Body of pancreas (tissue), 4 donors: ENCODE data around the gene ZNF429. TPM values are rescaled to one million over a fixed set of nuclear protein-coding genes. Genes with fewer than 3 reads are reported as not detected.
"Not testable (repeated sequence)": the region's sequence is repeated elsewhere in the genome, so short reads cannot be mapped to it uniquely, and the experiment has no call there.

Experiments used
- ATAC-seq: fragments of 150-250 bp; one replicate; pipeline ENCODE4 v1.9.1; 2016
- DNase-seq, 4 donors: peaks; one replicate each; pipeline ENCODE4 v3.0.0-alpha.2; 2019
- H3K27ac ChIP-seq, 4 donors: fragments of 200-600 bp; sonication (generic); 1 replicate in 3 of 4; 2 replicates in 1 of 4; pipeline versions ENCODE4 v1.5.1 to v1.6.1; 2016 to 2019; ENCODE audit warnings: mild to moderate bottlenecking in 1 of 4, mixed read lengths in 1 of 4, moderate library complexity in 1 of 4
- H3K27me3 ChIP-seq, 2 donors: fragments of 200-600 bp; sonication (generic); one replicate each; pipeline ENCODE4 v1.6.0; 2016; ENCODE audit warnings: mild to moderate bottlenecking in 1 of 2
- H3K36me3 ChIP-seq, 2 donors: fragments of 200-600 bp; sonication (generic); replicated peaks in 1 of 2; 2 replicates each; pipeline ENCODE4 v1.5.1; 2016; ENCODE audit warnings: low read depth in 2 of 2; ENCODE audit not compliant: insufficient read depth in 1 of 2
- H3K4me1 ChIP-seq: fragments of 200-600 bp; sonication (generic); one replicate; pipeline ENCODE4 v1.6.0; 2016
- H3K4me3 ChIP-seq, 2 donors: fragments of 200-600 bp; sonication (generic); 1 replicate in 1 of 2; 2 replicates in 1 of 2; pipeline ENCODE4 v1.5.1; 2016 to 2019
- H3K9me3 ChIP-seq, 3 donors: fragments of 200-600 bp; sonication (generic); 1 replicate in 2 of 3; 2 replicates in 1 of 3; pipeline ENCODE4 v1.5.1; 2016
- POLR2A ChIP-seq, 3 donors: fragments of 450-650 bp; IDR thresholded peaks; one replicate each; pipeline ENCODE4 v1.6.1; 2016; ENCODE audit warnings: antibody characterized with exemption in 3 of 3, mild to moderate bottlenecking in 2 of 3
- WGBS, 2 donors: methylation state at CpG; one replicate each; pipeline ENCODE4 v1.1.5; 2017; 5-methylcytosine and 5-hydroxymethylcytosine counted together
- intact Hi-C: fragments of 100-400 bp; cut with DNase I; formaldehyde crosslinking; loops from one replicate; pipeline ENCODE4 v1.15.1; 2023
- total RNA-seq, 2 donors: library from RNA; depleted of rRNA; stranded (reverse); fragments of >200 nt; gene quantifications; one replicate each; pipeline ENCODE4 v1.1.0, GENCODE V29; 2016
- TF ChIP-seq, protein P1 (sequence below), 7 experiments: fragments of 450-650 bp in 4 of 7; fragments of 200-600 bp in 3 of 7; sonication (generic) in 3 of 7; IDR thresholded peaks; one replicate each; pipeline ENCODE4 v1.5.1; 2016 to 2019; ENCODE audit warnings: antibody characterized with exemption in 7 of 7

The ZNF429 gene
- total RNA-seq, 2 donors from 2014 or later: 21.5 to 55.7 TPM

DNA sequence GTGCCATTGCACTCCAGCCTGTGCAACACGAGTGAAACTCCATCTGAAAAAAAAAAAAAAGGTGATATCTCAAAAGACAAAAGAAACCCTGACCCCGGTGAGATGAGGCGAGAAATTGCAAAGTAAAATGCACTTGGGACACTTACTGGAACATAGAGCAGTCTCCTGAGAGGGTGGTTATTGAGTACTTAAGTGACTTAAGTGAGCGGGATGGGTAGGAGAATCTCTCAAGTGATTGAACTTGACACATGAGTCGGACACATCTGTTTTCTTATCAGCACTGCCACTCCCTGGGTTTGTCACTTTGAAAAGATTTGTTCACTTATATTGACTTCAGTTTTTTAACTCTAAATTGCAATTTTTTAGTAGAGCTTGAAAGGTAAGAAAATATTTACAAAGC lies 2.8 kb downstream of the ZNF429 start:
- TF ChIP-seq, protein P1, sequence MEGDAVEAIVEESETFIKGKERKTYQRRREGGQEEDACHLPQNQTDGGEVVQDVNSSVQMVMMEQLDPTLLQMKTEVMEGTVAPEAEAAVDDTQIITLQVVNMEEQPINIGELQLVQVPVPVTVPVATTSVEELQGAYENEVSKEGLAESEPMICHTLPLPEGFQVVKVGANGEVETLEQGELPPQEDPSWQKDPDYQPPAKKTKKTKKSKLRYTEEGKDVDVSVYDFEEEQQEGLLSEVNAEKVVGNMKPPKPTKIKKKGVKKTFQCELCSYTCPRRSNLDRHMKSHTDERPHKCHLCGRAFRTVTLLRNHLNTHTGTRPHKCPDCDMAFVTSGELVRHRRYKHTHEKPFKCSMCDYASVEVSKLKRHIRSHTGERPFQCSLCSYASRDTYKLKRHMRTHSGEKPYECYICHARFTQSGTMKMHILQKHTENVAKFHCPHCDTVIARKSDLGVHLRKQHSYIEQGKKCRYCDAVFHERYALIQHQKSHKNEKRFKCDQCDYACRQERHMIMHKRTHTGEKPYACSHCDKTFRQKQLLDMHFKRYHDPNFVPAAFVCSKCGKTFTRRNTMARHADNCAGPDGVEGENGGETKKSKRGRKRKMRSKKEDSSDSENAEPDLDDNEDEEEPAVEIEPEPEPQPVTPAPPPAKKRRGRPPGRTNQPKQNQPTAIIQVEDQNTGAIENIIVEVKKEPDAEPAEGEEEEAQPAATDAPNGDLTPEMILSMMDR (IDR thresholded peaks at IDR 0.05): no peak
- no peak for TF ChIP-seq POLR2A (IDR thresholded peaks at IDR 0.05)

DNA sequence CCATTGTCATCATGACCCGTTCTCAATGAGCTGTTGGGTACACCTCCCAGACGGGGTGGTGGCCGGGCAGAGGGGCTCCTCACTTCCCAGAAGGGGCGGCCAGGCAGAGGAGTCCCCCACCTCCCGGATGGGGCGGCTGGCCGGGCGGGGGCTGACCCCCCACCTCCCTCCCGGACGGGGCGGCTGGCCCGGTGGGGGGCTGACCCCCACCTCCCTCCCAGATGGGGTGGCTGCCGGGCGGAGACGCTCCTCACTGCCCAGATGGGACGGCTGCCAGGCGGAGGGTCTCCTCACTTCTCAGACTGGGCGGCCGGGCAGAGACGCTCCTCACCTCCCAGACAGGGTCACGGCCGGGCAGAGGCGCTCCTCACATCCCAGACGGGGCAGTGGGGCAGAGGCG lies 5.7 kb downstream of the ZNF429 start:
- intact Hi-C loops, H3K27ac ChIP-seq, H3K27me3 ChIP-seq, ATAC-seq, H3K36me3 ChIP-seq, DNase-seq, H3K9me3 ChIP-seq, H3K4me3 ChIP-seq: not testable (repeated sequence)
- 84% methylated on average over 7 of the region's 25 CpGs; no CpG with 5 or more reads in 1 of the 2 donors for WGBS, 2 donors
- peaks cover 14% of the 10 kb centered on the region for H3K4me1 ChIP-seq

More for the DNA sequence above, 2.8 kb downstream of the ZNF429 start:
- peaks cover 21% of the 10 kb centered on the region for H3K4me1 ChIP-seq
- H3K27me3 ChIP-seq: no peaks in the 10 kb centered on the region
- DNase-seq (no peak), ATAC-seq (no peak)
- no peaks in the 10 kb centered on the region for H3K36me3 ChIP-seq
- no peak overlapping the region for H3K4me3 ChIP-seq
- intact Hi-C loops: no loop called here
- H3K27ac ChIP-seq: no peak overlapping the region
- 57 to 81% methylated on average over 5 of the region's 5 CpGs for whole genome bisulfite sequencing, 2 donors
- no peaks in the 10 kb centered on the region for H3K9me3 ChIP-seq

DNA sequence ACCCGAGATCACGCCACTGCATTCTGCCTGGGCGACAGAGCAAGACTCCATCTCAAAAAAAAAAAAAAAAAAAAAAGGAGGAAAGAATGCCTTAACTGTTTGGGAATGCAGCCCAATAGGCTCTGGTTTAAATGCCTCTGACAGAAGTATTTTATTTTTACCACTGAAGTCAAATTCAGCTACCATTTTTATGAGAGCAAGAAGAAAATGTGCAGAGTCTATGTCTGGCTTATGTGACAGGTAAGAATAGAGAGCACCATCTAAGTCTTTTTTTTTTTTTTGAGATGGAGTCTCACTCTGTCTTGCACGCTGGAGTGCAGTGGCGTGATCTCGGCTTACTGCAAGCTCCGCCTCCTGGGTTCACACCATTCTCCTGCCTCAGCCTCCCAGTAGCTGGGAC lies 7.2 kb downstream of the ZNF429 start:
- H3K4me3 ChIP-seq, H3K4me1 ChIP-seq, H3K27me3 ChIP-seq, ATAC-seq, intact Hi-C loops, H3K27ac ChIP-seq, DNase-seq, H3K9me3 ChIP-seq, H3K36me3 ChIP-seq: not testable (repeated sequence)
- 96 to 97% methylated on average over 7 of the region's 7 CpGs for WGBS, 2 donors

DNA sequence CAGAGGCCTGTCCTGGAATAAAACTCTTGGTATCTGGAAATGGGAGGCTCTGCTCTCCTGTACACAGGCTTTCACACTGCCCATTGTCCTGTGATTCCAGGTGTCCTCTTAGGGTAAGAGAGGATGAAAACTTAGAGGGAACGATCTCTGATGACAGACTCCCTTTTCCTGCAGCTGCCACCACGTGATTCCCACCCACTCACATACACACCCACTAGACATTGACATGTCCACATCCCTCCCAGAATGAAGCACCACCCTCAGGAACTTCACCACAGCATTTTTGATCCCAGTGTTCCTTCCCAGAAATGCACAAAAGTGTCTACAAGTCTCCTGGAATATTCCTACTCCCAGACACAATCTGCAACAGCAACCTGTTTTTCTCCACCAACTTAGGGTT lies 8.2 kb downstream of the ZNF429 start:
- ATAC-seq: no peak
- Histone ChIP-seq H3K9me3 (peaks cover 0 to 10% (median 0%) of the 10 kb centered on the region in 3 donors), H3K4me3 (no peak overlapping the region)

DNA sequence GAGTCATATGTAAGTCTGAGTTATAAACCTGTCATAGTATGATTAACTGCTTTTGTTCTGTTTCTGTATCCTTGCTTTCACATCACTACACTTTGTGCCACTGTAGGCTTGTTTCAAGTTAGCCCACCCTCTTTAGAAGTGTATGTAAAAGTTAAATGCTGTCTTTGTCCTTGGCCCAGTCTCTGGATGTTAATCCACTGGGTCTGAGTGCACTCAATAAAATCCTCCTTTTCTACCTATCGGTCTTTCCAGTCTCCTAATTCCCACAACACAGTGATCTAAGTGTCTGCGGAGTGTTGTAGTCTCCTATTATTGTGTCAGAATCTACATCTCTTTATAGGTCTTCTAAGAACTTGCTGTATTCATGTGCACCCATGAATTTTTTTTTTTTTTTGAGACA lies 14.1 kb downstream of the ZNF429 start:
- H3K4me3 ChIP-seq: no peak overlapping the region
- ATAC-seq (no peak), DNase-seq (no peak)
- intact Hi-C loops: no loop called here
- H3K36me3 ChIP-seq: peaks cover 11 to 30% of the 10 kb centered on the region in 2 donors
- no peaks in the 10 kb centered on the region for H3K27me3 ChIP-seq
- peaks cover 0 to 23% (median 6%) of the 10 kb centered on the region in 3 donors for H3K9me3 ChIP-seq
- 92 to 100% methylated on average over 2 of the region's 2 CpGs for WGBS, 2 donors
- H3K4me1 ChIP-seq: no peaks in the 10 kb centered on the region
- H3K27ac ChIP-seq: no peak overlapping the region
- no peak for TF ChIP-seq POLR2A (IDR thresholded peaks at IDR 0.05)
- TF ChIP-seq, protein P1 (IDR thresholded peaks at IDR 0.05): no peak

More for the DNA sequence above, 8.2 kb downstream of the ZNF429 start:
- intact Hi-C loops: no loop called here
- Histone ChIP-seq H3K36me3 (peaks cover 0 to 3% of the 10 kb centered on the region in 2 donors), H3K4me1 (no peaks in the 10 kb centered on the region), H3K27ac (no peak overlapping the region), H3K27me3 (no peaks in the 10 kb centered on the region)
- TF ChIP-seq, protein P1 (IDR thresholded peaks at IDR 0.05): no peak
- TF ChIP-seq POLR2A (IDR thresholded peaks at IDR 0.05): no peak
- DNase-seq: no peak
- 72 to 75% methylated on average over 2 of the region's 2 CpGs for WGBS, 2 donors

DNA sequence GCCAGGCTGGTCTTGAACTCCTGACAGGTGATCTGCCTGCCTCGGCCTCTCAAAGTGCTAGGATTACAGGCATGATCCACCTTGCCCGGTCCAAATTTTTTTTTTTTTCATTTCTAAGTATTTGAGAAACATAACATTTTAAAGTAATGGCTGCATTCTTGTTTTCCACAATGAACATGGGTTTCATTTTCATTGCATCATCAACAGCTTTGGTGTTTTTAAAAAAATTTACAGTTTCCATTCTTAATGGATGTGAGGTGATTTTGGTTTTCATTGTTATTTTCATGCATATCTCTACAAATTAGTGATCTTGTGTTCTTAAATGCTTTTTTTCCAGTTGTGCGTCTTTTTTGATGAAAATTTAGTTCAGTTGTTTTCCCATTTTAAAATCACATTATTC lies 27.5 kb downstream of the ZNF429 start:
- Histone ChIP-seq H3K9me3 (peaks cover 0 to 44% (median 0%) of the 10 kb centered on the region in 3 donors), H3K4me1 (no peaks in the 10 kb centered on the region), H3K27me3 (no peaks in the 10 kb centered on the region), H3K4me3 (no peak overlapping the region), H3K36me3 (peaks cover 22 to 40% of the 10 kb centered on the region in 2 donors), H3K27ac (no peak overlapping the region)
- DNase-seq (no peak), ATAC-seq (no peak)
- TF ChIP-seq, protein P1 (IDR thresholded peaks at IDR 0.05): no peak
- no peak for TF ChIP-seq POLR2A (IDR thresholded peaks at IDR 0.05)
- WGBS, 2 donors: 94 to 100% methylated on average over 3 of the region's 3 CpGs
- intact Hi-C loops: no loop called here

DNA sequence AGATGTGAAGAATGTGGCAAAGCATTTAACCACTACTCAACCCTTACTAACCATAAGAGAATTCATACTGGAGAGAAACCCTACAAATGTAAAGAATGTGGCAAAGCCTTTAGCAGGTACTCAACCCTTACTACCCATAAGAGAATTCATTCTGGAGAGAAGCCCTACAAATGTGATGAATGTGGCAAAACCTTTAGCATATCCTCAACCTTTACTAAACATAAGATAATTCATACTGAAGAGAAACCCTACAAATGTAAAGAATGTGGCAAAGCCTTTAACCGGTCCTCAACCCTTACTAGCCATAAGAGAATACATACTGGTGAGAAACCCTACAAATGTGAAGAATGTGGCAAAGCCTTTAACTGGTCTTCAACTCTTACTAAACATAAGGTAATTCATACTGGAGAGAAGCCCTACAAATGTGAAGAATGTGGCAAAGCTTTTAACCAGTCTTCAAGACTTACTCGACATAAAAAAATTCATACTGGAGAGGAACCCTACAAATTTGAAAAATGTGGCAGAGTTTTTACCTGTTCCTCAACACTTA lies 31.4 kb downstream of the ZNF429 start:
- peaks cover 0 to 45% (median 0%) of the 10 kb centered on the region in 3 donors for H3K9me3 ChIP-seq

More for the DNA sequence above, 31.4 kb downstream of the ZNF429 start:
- ATAC-seq, DNase-seq, H3K4me1 ChIP-seq, H3K4me3 ChIP-seq, intact Hi-C loops, H3K27ac ChIP-seq, H3K27me3 ChIP-seq: not testable (repeated sequence)
- 97 to 100% methylated on average over 2 of the region's 2 CpGs for WGBS, 2 donors
- peaks cover 9 to 34% of the 10 kb centered on the region in 2 donors for H3K36me3 ChIP-seq
